GM21619 (cell line): ENCODE results near the gene FAM110C.

ENCODE experiments used
- ATAC-seq: cut with Tn5 transposase; IDR thresholded peaks from one replicate; pipeline ENCODE4 v1.9.1; 2021; ENCODE audit not compliant: unreplicated experiment

The FAM110C gene

DNA sequence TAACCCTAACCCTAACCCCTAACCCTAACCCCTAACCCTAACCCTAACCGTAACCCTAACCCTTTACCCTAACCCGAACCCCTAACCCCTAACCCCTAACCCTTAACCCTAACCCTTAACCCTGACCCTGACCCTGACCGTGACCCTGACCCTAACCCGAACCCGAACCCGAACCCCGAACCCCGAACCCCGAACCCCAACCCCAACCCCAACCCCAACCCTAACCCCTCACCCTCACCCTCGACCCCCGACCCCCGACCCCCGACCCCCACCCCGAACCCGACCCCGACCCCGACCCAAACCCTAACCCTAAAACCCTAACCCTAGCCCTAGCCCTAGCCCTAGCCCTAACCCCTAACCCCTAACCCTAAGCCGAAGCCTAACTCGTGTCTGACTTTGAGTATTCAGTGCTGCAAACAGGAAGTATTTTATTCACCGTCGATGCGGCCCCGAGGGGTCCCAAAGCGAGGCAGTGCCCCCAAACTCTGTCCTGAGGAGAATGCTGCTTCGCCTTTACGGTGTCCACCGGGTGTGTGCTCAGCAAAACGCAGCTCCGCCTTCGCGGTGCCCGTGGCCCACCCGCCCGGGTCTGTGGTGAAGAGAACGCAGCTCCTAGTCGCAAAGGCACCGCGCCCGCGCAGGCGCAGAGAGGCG lies 36.0 kb downstream of the FAM110C start:
- no peak for ATAC-seq
